HepG2 (cell line): ENCODE data around the gene TMEM53. TPM values are rescaled to one million over a fixed set of nuclear protein-coding genes. Genes with fewer than 3 reads are reported as not detected.

Experiments used
- ATAC-seq: fragments of 200-7000 bp; cut with Tn5 transposase; 3 replicates; pipeline ENCODE4 v1.9.1; 2020; ENCODE audit warnings: mild to moderate bottlenecking, moderate library complexity
- BruUV-seq: library from RNA; stranded (reverse); fragments of 400-500 nt; replicated peaks from 2 replicates; lab custom pipeline; 2021; lab: Mats Ljungman, UMichigan
- CTCF ChIA-PET: fragments of 300-600 bp; formaldehyde crosslinking; extraction: SDS; loops from one replicate; lab custom pipeline; 2021; ENCODE audit warnings: low total read pairs, inconsistent platforms, low intra/inter-chr PET ratio; lab: Yijun Ruan, JAX
- POLR2A ChIA-PET: fragments of 350-600 bp; sonication (Branson Sonifier 250); formaldehyde crosslinking; loops from one replicate; lab custom pipeline; 2020; ENCODE audit warnings: antibody characterized with exemption, inconsistent platforms; lab: Yijun Ruan, JAX
- DNase-seq: peaks from one replicate; pipeline ENCODE4 v3.0.0-alpha.2; 2015; ENCODE audit warnings: low spot score
- FAIRE-seq: peaks from 3 replicates; lab custom pipeline; 2011; peaks lifted over from hg19 to GRCh38; lab: Jason Lieb, UNC
- H2AFZ ChIP-seq: one replicate; pipeline ENCODE4 v1.6.1; 2011; ENCODE audit warnings: low read length, inconsistent platforms
- H3K27ac ChIP-seq: fragments of 300-600 bp; 3 replicates; pipeline ENCODE4 v1.8.0; 2011; ENCODE audit warnings: mixed run types, mild to moderate bottlenecking, mixed read lengths, low read length, inconsistent platforms; ENCODE audit not compliant: insufficient read depth; ENCODE audit errors: extremely low read length
- H3K27me3 ChIP-seq, 2 experiments: fragments of 200-600 bp in 1 of 2; 2 replicates in 1 of 2; 3 replicates in 1 of 2; pipeline versions ENCODE4 v1.6.0 to v1.8.0; 2011; ENCODE audit warnings: low read length in 2 of 2, mild to moderate bottlenecking in 2 of 2, moderate library complexity in 2 of 2, inconsistent platforms in 1 of 2; ENCODE audit not compliant: insufficient read depth in 2 of 2, control insufficient read depth in 1 of 2
- H3K36me3 ChIP-seq, 2 experiments: fragments of 200-600 bp in 1 of 2; replicated peaks in 1 of 2; 2 replicates in 1 of 2; 3 replicates in 1 of 2; pipeline versions ENCODE4 v1.5.1 to v1.8.0; 2011; ENCODE audit warnings: low read length in 2 of 2, inconsistent platforms in 1 of 2; ENCODE audit not compliant: insufficient read depth in 2 of 2, control insufficient read depth in 1 of 2
- H3K4me1 ChIP-seq: 2 replicates; pipeline ENCODE4 v1.5.1; 2012; ENCODE audit warnings: low read length, inconsistent platforms; ENCODE audit not compliant: insufficient read depth
- H3K4me2 ChIP-seq: 2 replicates; pipeline ENCODE4 v1.6.0; 2011; ENCODE audit warnings: low read depth, low read length, inconsistent platforms
- H3K4me3 ChIP-seq, 3 experiments: fragments of 200-600 bp in 1 of 3; sonication (generic), shearing (Covaris generic) in 1 of 3; replicated peaks in 1 of 3; 2 replicates each; pipeline ENCODE4 v1.5.1; 2011 to 2016; ENCODE audit warnings: low read length in 3 of 3, inconsistent platforms in 2 of 3, low read depth in 2 of 3, mild to moderate bottlenecking in 2 of 3, control low read depth in 1 of 3, mixed read lengths in 1 of 3; ENCODE audit not compliant: insufficient read depth in 1 of 3
- H3K79me2 ChIP-seq: one replicate; pipeline ENCODE4 v1.6.1; 2011; ENCODE audit warnings: low read length, inconsistent platforms; ENCODE audit not compliant: insufficient read depth
- H3K9ac ChIP-seq: 2 replicates; pipeline ENCODE4 v1.6.0; 2011; ENCODE audit warnings: mild to moderate bottlenecking, low read depth, low read length, inconsistent platforms; ENCODE audit not compliant: insufficient read depth
- H3K9me3 ChIP-seq: 2 replicates; pipeline ENCODE4 v1.5.1; 2012; ENCODE audit warnings: mild to moderate bottlenecking, low read length
- H4K20me1 ChIP-seq: 2 replicates; pipeline ENCODE4 v1.6.0; 2011; ENCODE audit warnings: inconsistent platforms, mild to moderate bottlenecking, low read length, moderate library complexity; ENCODE audit not compliant: insufficient read depth
- ATF3 ChIP-seq: sonication (generic); formaldehyde crosslinking; IDR thresholded peaks from 2 replicates; pipeline ENCODE4 v1.4.0; 2020; ENCODE audit warnings: missing genetic modification reagents
- BORCS8-MEF2B ChIP-seq: sonication (generic); formaldehyde crosslinking; IDR thresholded peaks from 2 replicates; pipeline ENCODE4 v1.8.0; 2022; ENCODE audit warnings: mild to moderate bottlenecking, missing genetic modification reagents
- CEBPZ ChIP-seq: IDR thresholded peaks from 2 replicates; pipeline ENCODE4 v1.6.1; 2012; ENCODE audit warnings: low read length, improper control_type of control experiment
- MLLT10 ChIP-seq: sonication (generic); formaldehyde crosslinking; IDR thresholded peaks from 2 replicates; pipeline ENCODE4 v1.4.0; 2020; ENCODE audit warnings: missing genetic modification reagents
- PATZ1 ChIP-seq: sonication (generic); formaldehyde crosslinking; IDR thresholded peaks from 2 replicates; pipeline ENCODE4 v1.4.0; 2020; ENCODE audit warnings: missing genetic modification reagents
- PCBP1 ChIP-seq: fragments of 200-400 bp; formaldehyde crosslinking; IDR thresholded peaks from 2 replicates; pipeline ENCODE4 v1.6.1; 2017; ENCODE audit warnings: mild to moderate bottlenecking, low read depth, low read length, borderline replicate concordance
- THRA ChIP-seq: sonication (generic); formaldehyde crosslinking; IDR thresholded peaks from 2 replicates; pipeline ENCODE4 v1.4.0; 2020; ENCODE audit warnings: missing genetic modification reagents, borderline replicate concordance
- ZBTB37 ChIP-seq: sonication (generic); formaldehyde crosslinking; IDR thresholded peaks from 2 replicates; pipeline ENCODE4 v1.4.0; 2020; ENCODE audit warnings: mild to moderate bottlenecking, missing genetic modification reagents
- ZNF20 ChIP-seq: sonication (generic); formaldehyde crosslinking; IDR thresholded peaks from 2 replicates; pipeline ENCODE4 v1.4.0; 2020; ENCODE audit warnings: mild to moderate bottlenecking, moderate library complexity, missing genetic modification reagents
- ZNF816 ChIP-seq: sonication (generic); formaldehyde crosslinking; IDR thresholded peaks from 2 replicates; pipeline ENCODE4 v1.8.0; 2022; ENCODE audit warnings: missing genetic modification reagents, mild to moderate bottlenecking, borderline replicate concordance
- WGBS: methylation state at CpG from one replicate; pipeline ENCODE4 v1.1.6; 2017; ENCODE audit warnings: low lambda C conversion rate; 5-methylcytosine and 5-hydroxymethylcytosine counted together
- in situ Hi-C: cut with HindIII; loops from 2 replicates; pipeline ENCODE4 v1.10.0; 2017; ENCODE audit warnings: low pct_unique_long_range_greater_than_20kb; ENCODE audit not compliant: extremely low pct_ligation_motif_present
- intact Hi-C: fragments of 100-400 bp; cut with micrococcal nuclease; formaldehyde crosslinking; loops from one replicate; pipeline ENCODE4 v1.10.0; 2022; ENCODE audit not compliant: unreplicated experiment
- polyA plus RNA-seq, 8 experiments: library from polyadenylated mRNA; depleted of rRNA in 3 of 8; stranded (reverse) in 7 of 8; unstranded in 1 of 8; fragments of >200 nt; fragmentation: Illumina TruSeq in 4 of 8; extraction: Trizol in 4 of 8; gene quantifications; 2 replicates each; pipeline versions ENCODE4 v1.2.1 to v1.2.3, GENCODE V29; 2011 to 2016; ENCODE audit warnings: low read depth in 4 of 8, missing spikeins in 1 of 8, mixed read lengths in 1 of 8; ENCODE audit not compliant: insufficient read depth in 1 of 8
- total RNA-seq, 5 experiments: library from RNA; depleted of rRNA; stranded (reverse); fragments of >200 nt; fragmentation: Illumina TruSeq; extraction: Trizol; gene quantifications; 2 replicates each; pipeline ENCODE4 v1.2.3, GENCODE V29; 2016; ENCODE audit warnings: low read depth in 1 of 5

TMEM53 gene
- total and polyA plus RNA-seq, 2 of the 13 experiments (the other 11 are each of a cell fraction or from before 2014, with no cell fraction given), result 12.6 to 20.2 TPM

GRCh38 chr1:44630116-44630515 is 44.2 kb downstream of the TMEM53 start (continued):
- TF ChIP-seq PATZ1 (CRISPR knock-in tag) (no peak), ZBTB37 (no peak), CEBPZ (no peak)

GRCh38 chr1:44628962-44629756 is 45.1 kb downstream of the TMEM53 start:
- H4K20me1 ChIP-seq, result no peaks in the 10 kb centered on the region
- CTCF ChIA-PET, result no interaction called here
- peaks cover 31% of the 10 kb centered on the region for H3K4me1 ChIP-seq
- ATAC-seq (no peak), DNase-seq (no peak), FAIRE-seq (no peak)
- peaks cover 0 to 9% of the 10 kb centered on the region in 2 experiments; a peak in 2 of 5 replicates for H3K27me3 ChIP-seq
- no peak for TF ChIP-seq ZNF816
- no peak for TF ChIP-seq BORCS8-MEF2B (CRISPR knock-in tag)
- TF ChIP-seq ZNF20 (CRISPR knock-in tag), result no peak
- TF ChIP-seq PCBP1, result no peak
- no peak for TF ChIP-seq MLLT10
- TF ChIP-seq THRA, result no peak
- no peak for TF ChIP-seq ATF3 (CRISPR knock-in tag)
- intact Hi-C loops, result no loop called here
- POLR2A ChIA-PET, result no interaction called here
- no peak overlapping the region for H3K27ac ChIP-seq
- no TSS peak for BruUV-seq
- no peak overlapping the region for H3K9ac ChIP-seq
- H3K9me3 ChIP-seq, result no peaks in the 10 kb centered on the region
- no peak overlapping the region for H2AFZ ChIP-seq
- H3K36me3 ChIP-seq, result peaks cover 7 to 13% of the 10 kb centered on the region in 2 experiments; a peak in 3 of 5 replicates
- 77% methylated on average over 5 of the region's 5 CpGs for WGBS
- H3K4me3 ChIP-seq, result no peak overlapping the region
- peaks cover 17% of the 10 kb centered on the region for H3K79me2 ChIP-seq
- no peak overlapping the region for H3K4me2 ChIP-seq
- in situ Hi-C loops, result no loop called here
